Body of pancreas (tissue), 4 donors: ENCODE results near the gene COG8. TPM values are rescaled to one million over a fixed set of nuclear protein-coding genes. Genes with fewer than 3 reads are reported as not detected.
"Not testable (repeated sequence)": the region's sequence is repeated elsewhere in the genome, so short reads cannot be mapped to it uniquely, and the experiment has no call there.

Experiments
- ATAC-seq: fragments of 150-250 bp; one replicate; pipeline ENCODE4 v1.9.1; 2016
- DNase-seq, 4 donors: peaks; one replicate each; pipeline ENCODE4 v3.0.0-alpha.2; 2019
- H3K27ac ChIP-seq, 4 donors: fragments of 200-600 bp; sonication (generic); 1 replicate in 3 of 4; 2 replicates in 1 of 4; pipeline versions ENCODE4 v1.5.1 to v1.6.1; 2016 to 2019; ENCODE audit warnings: mild to moderate bottlenecking in 1 of 4, mixed read lengths in 1 of 4, moderate library complexity in 1 of 4
- H3K27me3 ChIP-seq, 2 donors: fragments of 200-600 bp; sonication (generic); one replicate each; pipeline ENCODE4 v1.6.0; 2016; ENCODE audit warnings: mild to moderate bottlenecking in 1 of 2
- H3K36me3 ChIP-seq, 2 donors: fragments of 200-600 bp; sonication (generic); replicated peaks in 1 of 2; 2 replicates each; pipeline ENCODE4 v1.5.1; 2016; ENCODE audit warnings: low read depth in 2 of 2; ENCODE audit not compliant: insufficient read depth in 1 of 2
- H3K4me1 ChIP-seq: fragments of 200-600 bp; sonication (generic); one replicate; pipeline ENCODE4 v1.6.0; 2016
- H3K4me3 ChIP-seq, 2 donors: fragments of 200-600 bp; sonication (generic); 1 replicate in 1 of 2; 2 replicates in 1 of 2; pipeline ENCODE4 v1.5.1; 2016 to 2019
- H3K9me3 ChIP-seq, 3 donors: fragments of 200-600 bp; sonication (generic); 1 replicate in 2 of 3; 2 replicates in 1 of 3; pipeline ENCODE4 v1.5.1; 2016
- POLR2A ChIP-seq, 3 donors: fragments of 450-650 bp; IDR thresholded peaks; one replicate each; pipeline ENCODE4 v1.6.1; 2016; ENCODE audit warnings: antibody characterized with exemption in 3 of 3, mild to moderate bottlenecking in 2 of 3
- WGBS, 2 donors: methylation state at CpG; one replicate each; pipeline ENCODE4 v1.1.5; 2017; 5-methylcytosine and 5-hydroxymethylcytosine counted together
- intact Hi-C: fragments of 100-400 bp; cut with DNase I; formaldehyde crosslinking; loops from one replicate; pipeline ENCODE4 v1.15.1; 2023
- total RNA-seq, 2 donors: library from RNA; depleted of rRNA; stranded (reverse); fragments of >200 nt; gene quantifications; one replicate each; pipeline ENCODE4 v1.1.0, GENCODE V29; 2016
- TF ChIP-seq, protein P1 (sequence below), 7 experiments: fragments of 450-650 bp in 4 of 7; fragments of 200-600 bp in 3 of 7; sonication (generic) in 3 of 7; IDR thresholded peaks; one replicate each; pipeline ENCODE4 v1.5.1; 2016 to 2019; ENCODE audit warnings: antibody characterized with exemption in 7 of 7

Gene COG8
- total RNA-seq, 2 donors from 2014 or later, result 39.4 to 46.8 TPM

DNA sequence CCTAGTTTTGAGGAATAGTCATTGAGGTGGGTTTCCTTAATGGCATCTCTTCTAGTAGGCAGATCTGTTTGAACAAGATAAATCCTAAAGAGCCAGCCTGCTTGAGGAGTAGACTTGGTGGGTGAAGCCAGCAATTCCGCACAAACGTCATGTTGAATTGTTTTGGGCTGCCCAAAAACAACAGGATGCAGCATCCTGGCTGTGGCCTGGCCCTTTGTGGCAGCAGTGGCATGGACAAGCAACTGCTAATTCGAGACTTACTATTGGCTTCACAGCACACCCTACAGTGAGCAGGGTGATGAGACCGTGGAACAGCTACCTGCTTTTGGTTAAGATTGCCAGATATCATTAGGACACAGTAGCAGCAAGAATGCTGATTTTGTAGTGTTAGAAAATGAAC lies 37.5 kb downstream of the COG8 start:
- Histone ChIP-seq H3K9me3 (no peaks in the 10 kb centered on the region), H3K4me1 (no peaks in the 10 kb centered on the region), H3K27ac (no peak overlapping the region), H3K27me3 (no peaks in the 10 kb centered on the region), H3K36me3 (peaks cover 0 to 3% of the 10 kb centered on the region in 2 donors), H3K4me3 (no peak overlapping the region)
- TF ChIP-seq POLR2A (IDR thresholded peaks at IDR 0.05), result no peak
- TF ChIP-seq, protein P1, sequence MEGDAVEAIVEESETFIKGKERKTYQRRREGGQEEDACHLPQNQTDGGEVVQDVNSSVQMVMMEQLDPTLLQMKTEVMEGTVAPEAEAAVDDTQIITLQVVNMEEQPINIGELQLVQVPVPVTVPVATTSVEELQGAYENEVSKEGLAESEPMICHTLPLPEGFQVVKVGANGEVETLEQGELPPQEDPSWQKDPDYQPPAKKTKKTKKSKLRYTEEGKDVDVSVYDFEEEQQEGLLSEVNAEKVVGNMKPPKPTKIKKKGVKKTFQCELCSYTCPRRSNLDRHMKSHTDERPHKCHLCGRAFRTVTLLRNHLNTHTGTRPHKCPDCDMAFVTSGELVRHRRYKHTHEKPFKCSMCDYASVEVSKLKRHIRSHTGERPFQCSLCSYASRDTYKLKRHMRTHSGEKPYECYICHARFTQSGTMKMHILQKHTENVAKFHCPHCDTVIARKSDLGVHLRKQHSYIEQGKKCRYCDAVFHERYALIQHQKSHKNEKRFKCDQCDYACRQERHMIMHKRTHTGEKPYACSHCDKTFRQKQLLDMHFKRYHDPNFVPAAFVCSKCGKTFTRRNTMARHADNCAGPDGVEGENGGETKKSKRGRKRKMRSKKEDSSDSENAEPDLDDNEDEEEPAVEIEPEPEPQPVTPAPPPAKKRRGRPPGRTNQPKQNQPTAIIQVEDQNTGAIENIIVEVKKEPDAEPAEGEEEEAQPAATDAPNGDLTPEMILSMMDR (IDR thresholded peaks at IDR 0.05), result no peak
- 93 to 96% methylated on average over 4 of the region's 4 CpGs for WGBS, 2 donors
- ATAC-seq, result no peak
- DNase-seq, result no peak
- intact Hi-C loops, result no loop called here

DNA sequence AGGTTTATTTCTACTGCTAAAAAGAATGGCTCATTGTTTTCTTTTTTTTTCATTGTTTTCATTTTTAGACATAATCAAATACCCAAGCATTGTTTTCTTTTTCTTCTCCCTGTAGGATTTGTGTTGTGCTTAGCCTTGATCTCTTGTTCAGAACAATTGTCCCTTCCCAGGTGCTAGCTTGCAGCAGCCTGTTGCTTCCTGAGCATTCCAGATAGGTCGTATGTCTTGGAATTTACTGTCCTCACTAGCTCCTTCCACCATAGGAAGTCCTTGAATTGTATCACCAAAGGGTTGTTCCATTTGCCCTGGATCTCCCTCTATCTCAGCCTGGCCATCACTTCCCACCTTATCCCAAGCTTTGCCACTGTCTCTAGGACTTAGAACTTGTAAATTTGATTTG lies 38.2 kb downstream of the COG8 start:
- TF ChIP-seq POLR2A (IDR thresholded peaks at IDR 0.05), result no peak
- TF ChIP-seq, protein P1 (IDR thresholded peaks at IDR 0.05), result no peak
- intact Hi-C loops, result no loop called here
- DNase-seq (no peak), ATAC-seq (no peak)
- Histone ChIP-seq H3K27ac (no peak overlapping the region), H3K9me3 (no peaks in the 10 kb centered on the region), H3K4me1 (no peaks in the 10 kb centered on the region), H3K4me3 (no peak overlapping the region), H3K36me3 (peaks cover 0 to 3% of the 10 kb centered on the region in 2 donors), H3K27me3 (no peaks in the 10 kb centered on the region)
- WGBS, 2 donors, result 47 to 63% methylated on average over 1 of the region's 1 CpG

DNA sequence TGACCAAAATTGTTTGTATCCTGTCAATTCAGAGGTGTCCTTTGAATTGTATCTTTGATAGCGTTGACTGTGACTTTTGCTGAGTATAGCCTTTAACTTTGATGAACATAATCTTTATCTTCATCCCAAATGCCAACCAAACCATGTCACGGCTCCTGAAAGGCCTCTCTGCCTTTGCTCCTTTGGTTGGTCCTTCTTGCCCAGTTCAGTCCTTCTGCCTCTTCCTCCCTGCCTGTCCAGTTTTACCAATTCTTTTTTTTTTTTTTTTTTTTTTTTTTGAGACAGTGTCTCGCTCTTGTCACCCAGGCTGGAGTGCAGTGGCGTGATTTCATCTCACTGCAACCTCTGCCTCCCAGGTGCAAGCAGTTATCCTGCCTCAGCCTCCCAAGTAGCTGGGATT lies 41.1 kb downstream of the COG8 start:
- ATAC-seq, result no peak
- H3K27me3 ChIP-seq, result no peaks in the 10 kb centered on the region
- no peak overlapping the region for H3K27ac ChIP-seq
- intact Hi-C loops, result no loop called here
- H3K9me3 ChIP-seq, result no peaks in the 10 kb centered on the region
- H3K4me3 ChIP-seq, result no peak overlapping the region
- no peak for DNase-seq
- H3K4me1 ChIP-seq, result no peaks in the 10 kb centered on the region
- H3K36me3 ChIP-seq, result peaks cover 0 to 3% of the 10 kb centered on the region in 2 donors
- WGBS, 2 donors, result 94 to 96% methylated on average over 4 of the region's 4 CpGs
- TF ChIP-seq, protein P1 (IDR thresholded peaks at IDR 0.05), result no peak
- TF ChIP-seq POLR2A (IDR thresholded peaks at IDR 0.05), result no peak

DNA sequence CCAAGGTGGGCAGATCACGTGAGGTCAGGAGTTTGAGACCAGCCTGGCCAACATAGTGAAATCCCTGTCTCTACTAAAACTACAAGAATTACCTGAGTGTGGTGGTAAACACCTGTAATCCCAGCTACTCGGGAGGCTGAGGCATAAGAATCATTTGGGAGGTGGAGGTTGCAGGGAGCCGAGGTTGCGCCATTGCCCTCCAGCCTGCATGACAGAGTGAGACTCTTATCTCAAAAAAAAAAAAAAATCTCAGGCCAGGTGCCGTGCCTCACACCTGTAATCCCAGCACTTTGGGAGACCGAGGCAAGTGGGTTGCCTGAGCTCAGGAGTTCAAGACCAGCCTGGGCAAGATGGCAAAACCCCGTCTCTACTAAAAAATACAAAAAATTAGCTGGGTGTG lies 42.6 kb downstream of the COG8 start:
- H3K9me3 ChIP-seq, H3K36me3 ChIP-seq, H3K27me3 ChIP-seq, H3K27ac ChIP-seq, intact Hi-C loops, H3K4me3 ChIP-seq, H3K4me1 ChIP-seq, DNase-seq, ATAC-seq: not testable (repeated sequence)
- WGBS, 2 donors, result 90 to 98% methylated on average over 7 of the region's 7 CpGs

DNA sequence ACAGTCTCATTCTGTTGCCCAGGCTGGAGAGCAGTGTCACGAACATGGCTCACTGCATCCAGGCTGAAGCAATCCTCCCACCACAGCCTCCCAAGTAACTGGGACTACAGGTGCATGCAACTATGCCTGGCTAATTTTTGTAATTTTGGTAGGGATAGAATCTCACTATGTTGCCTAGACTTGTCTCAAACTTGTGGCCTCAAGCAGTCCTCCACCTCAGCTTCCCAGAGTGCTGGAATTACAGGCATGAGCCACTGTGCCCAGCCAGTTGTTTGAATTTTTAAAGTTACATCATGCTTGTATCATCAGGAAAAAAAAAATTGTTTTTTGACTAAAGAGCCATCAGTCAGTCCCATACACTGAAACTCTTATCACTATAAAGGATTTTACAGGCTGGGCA lies 45.3 kb downstream of the COG8 start:
- Histone ChIP-seq H3K27me3 (no peaks in the 10 kb centered on the region), H3K36me3 (no peaks in the 10 kb centered on the region), H3K9me3 (no peaks in the 10 kb centered on the region), H3K4me1 (no peaks in the 10 kb centered on the region), H3K4me3 (no peak overlapping the region), H3K27ac (no peak overlapping the region)
- DNase-seq, result no peak
- 89% methylated on average over 1 of the region's 1 CpG for WGBS, 2 donors
- no peak for TF ChIP-seq POLR2A (IDR thresholded peaks at IDR 0.05)
- TF ChIP-seq, protein P1 (IDR thresholded peaks at IDR 0.05), result no peak
- intact Hi-C loops, result no loop called here
- ATAC-seq, result no peak
